ENCODE measurements around the gene LCN10.
A peak's percentile ranks its signal among the peaks of the same experiment; 100 is the strongest.

LCN10 gene

DNA sequence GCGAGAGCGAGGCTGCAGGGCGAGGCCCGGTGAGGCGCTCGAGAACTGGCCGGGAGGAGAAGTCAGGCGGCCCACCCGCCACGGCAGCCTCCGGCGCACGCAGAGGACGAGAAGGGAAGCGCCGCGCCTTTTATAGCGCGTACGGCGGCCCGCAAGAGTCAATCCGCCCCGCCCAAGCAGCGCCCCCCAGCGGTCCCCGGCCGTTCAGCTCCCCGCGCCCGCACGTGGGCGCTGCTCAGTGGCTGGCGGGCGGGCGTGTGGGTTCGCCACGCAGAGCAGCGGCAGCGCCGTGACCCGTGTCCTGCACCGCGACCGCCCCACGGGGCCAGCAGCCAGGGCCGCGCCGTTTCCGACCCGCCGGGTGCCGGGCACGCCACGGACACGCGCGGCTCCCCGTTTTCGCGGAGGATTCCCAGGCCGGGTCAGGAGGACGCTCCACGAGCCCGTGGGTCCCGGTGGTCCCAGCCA, 14.6 kb downstream of the LCN10 start:
- TF ChIP-seq, protein P1, sequence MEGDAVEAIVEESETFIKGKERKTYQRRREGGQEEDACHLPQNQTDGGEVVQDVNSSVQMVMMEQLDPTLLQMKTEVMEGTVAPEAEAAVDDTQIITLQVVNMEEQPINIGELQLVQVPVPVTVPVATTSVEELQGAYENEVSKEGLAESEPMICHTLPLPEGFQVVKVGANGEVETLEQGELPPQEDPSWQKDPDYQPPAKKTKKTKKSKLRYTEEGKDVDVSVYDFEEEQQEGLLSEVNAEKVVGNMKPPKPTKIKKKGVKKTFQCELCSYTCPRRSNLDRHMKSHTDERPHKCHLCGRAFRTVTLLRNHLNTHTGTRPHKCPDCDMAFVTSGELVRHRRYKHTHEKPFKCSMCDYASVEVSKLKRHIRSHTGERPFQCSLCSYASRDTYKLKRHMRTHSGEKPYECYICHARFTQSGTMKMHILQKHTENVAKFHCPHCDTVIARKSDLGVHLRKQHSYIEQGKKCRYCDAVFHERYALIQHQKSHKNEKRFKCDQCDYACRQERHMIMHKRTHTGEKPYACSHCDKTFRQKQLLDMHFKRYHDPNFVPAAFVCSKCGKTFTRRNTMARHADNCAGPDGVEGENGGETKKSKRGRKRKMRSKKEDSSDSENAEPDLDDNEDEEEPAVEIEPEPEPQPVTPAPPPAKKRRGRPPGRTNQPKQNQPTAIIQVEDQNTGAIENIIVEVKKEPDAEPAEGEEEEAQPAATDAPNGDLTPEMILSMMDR (IDR thresholded peaks at IDR 0.05; ENCODE audit: low read depth, low read length), result peak; percentile 83
- TF ChIP-seq EZH2phosphoT487 (IDR thresholded peaks at IDR 0.05; ENCODE audit: low read depth), result no peak
- Histone ChIP-seq H3K9me3 (ENCODE audit: insufficient read depth, low read length) (no peaks in the 10 kb centered on the region), H2AFZ (ENCODE audit: low read depth, low read length) (peak overlapping the region; percentile 27; the same call in 1 of the 2 replicates), H4K20me1 (ENCODE audit: insufficient read depth, low read length) (peaks cover 46% of the 10 kb centered on the region), H3K9ac (ENCODE audit: low read length) (peak overlapping the region; percentile 93), H3K27me3 (ENCODE audit: low read depth, low read length) (no peaks in the 10 kb centered on the region), H3K4me3 (ENCODE audit: low read length) (peak overlapping the region; percentile 96), H3K4me1 (ENCODE audit: low read length) (peaks cover 19% of the 10 kb centered on the region), H3K27ac (ENCODE audit: low read length) (peak overlapping the region; percentile 41), H3K4me2 (ENCODE audit: low read length) (peak overlapping the region; percentile 85), H3K79me2 (ENCODE audit: low read length) (peaks cover 55% of the 10 kb centered on the region), H3K36me3 (replicated peaks; ENCODE audit: low read depth, low read length) (peaks cover 32% of the 10 kb centered on the region)

DNA sequence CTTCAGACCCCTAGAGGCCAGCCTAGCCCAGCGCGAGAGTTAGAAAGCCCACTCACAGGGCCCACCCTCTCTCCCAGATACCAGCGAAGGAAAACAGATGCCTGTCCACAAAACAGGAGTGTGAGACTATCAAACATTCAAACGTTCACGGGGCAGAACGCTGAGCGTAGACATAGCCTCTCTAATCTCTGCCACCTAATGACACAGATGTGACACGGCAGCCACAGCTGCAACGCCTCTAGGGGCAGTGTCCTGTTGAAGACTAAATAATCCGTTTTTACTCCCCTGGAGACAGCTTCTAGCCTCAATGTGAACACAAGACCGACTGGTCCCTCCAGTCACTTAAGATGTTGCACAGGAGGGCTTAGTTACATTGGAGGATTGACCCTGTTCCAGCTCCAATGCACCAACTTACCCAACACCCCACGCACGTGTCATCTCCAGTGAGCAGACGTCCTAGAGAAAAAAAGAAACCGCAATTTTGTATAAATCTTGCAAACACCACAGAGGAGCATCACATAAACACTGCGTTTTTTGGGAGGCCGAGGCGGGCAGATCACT, 16.0 kb downstream of the LCN10 start:
- Histone ChIP-seq H4K20me1 (ENCODE audit: insufficient read depth, low read length) (peaks cover 58% of the 10 kb centered on the region), H3K9ac (ENCODE audit: low read length) (peak overlapping the region; percentile 93), H3K9me3 (ENCODE audit: insufficient read depth, low read length) (no peaks in the 10 kb centered on the region), H3K4me2 (ENCODE audit: low read length) (peak overlapping the region; percentile 75), H2AFZ (ENCODE audit: low read depth, low read length) (no peak overlapping the region), H3K4me3 (ENCODE audit: low read length) (peak overlapping the region; percentile 96), H3K27me3 (ENCODE audit: low read depth, low read length) (no peaks in the 10 kb centered on the region), H3K4me1 (ENCODE audit: low read length) (peaks cover 19% of the 10 kb centered on the region), H3K27ac (ENCODE audit: low read length) (0 out of 2 replicates have a peak overlapping the region, but pooled peaks have one; percentile 5), H3K36me3 (replicated peaks; ENCODE audit: low read depth, low read length) (peaks cover 37% of the 10 kb centered on the region), H3K79me2 (ENCODE audit: low read length) (peaks cover 55% of the 10 kb centered on the region)
- TF ChIP-seq EZH2phosphoT487 (IDR thresholded peaks at IDR 0.05; ENCODE audit: low read depth), result no peak
- TF ChIP-seq, protein P1 (IDR thresholded peaks at IDR 0.05; ENCODE audit: low read depth, low read length), result peak; percentile 51

DNA sequence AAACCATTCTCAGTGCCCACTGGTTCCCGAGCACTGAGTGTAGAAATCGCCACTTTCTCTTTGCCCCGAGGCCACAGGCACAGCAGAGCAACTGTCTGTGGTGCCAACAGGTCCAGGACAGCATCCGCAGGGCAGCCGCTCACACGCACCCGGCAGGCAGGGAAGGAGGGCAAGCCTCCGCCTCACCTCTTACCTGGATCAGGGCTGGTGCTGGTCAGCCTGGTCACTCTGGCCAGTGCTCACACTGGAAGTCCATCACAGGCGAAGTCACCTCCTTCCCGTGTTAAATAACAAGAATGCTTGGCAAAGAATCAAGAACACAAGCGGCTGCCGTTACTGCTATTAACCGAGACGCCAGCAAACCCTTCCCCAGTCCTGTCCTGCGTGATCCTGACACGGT, 16.6 kb downstream of the LCN10 start:
- Histone ChIP-seq H3K4me3 (ENCODE audit: low read length) (no peak overlapping the region; the same call in 1 of the 2 replicates), H3K9me3 (ENCODE audit: insufficient read depth, low read length) (no peaks in the 10 kb centered on the region)
- no peak for TF ChIP-seq EZH2phosphoT487 (IDR thresholded peaks at IDR 0.05; ENCODE audit: low read depth)

DNA sequence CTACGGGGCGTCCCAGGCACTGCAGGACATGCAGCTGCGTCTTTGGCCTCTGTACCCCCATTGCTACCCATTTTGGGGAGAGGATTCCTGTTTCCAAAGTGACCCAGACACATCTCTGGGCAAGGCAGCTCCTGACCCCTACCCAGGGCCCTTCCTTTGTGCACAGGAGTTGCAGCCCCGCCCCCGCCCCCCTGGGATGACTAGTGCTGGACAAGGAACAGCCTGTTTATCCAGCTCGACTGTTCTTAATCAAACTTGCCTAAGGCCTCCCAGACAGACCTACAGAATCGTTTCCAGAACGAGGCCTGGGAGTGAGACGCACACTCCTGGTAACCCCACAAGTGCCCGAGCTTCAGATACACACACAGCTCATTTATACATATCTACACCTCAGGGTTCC, 17.1 kb downstream of the LCN10 start:
- H3K27ac ChIP-seq (ENCODE audit: low read length), result no peak overlapping the region
- H3K4me3 ChIP-seq (ENCODE audit: low read length), result no peak overlapping the region

More for the DNA sequence above, 16.6 kb downstream of the LCN10 start:
- Histone ChIP-seq H3K4me2 (ENCODE audit: low read length) (peak overlapping the region; percentile 75), H4K20me1 (ENCODE audit: insufficient read depth, low read length) (peaks cover 64% of the 10 kb centered on the region), H3K27me3 (ENCODE audit: low read depth, low read length) (no peaks in the 10 kb centered on the region), H3K4me1 (ENCODE audit: low read length) (peaks cover 19% of the 10 kb centered on the region), H3K79me2 (ENCODE audit: low read length) (peaks cover 55% of the 10 kb centered on the region), H2AFZ (ENCODE audit: low read depth, low read length) (no peak overlapping the region), H3K36me3 (replicated peaks; ENCODE audit: low read depth, low read length) (peaks cover 37% of the 10 kb centered on the region), H3K9ac (ENCODE audit: low read length) (no peak overlapping the region), H3K27ac (ENCODE audit: low read length) (no peak overlapping the region)

More for the DNA sequence above, 17.1 kb downstream of the LCN10 start:
- H2AFZ ChIP-seq (ENCODE audit: low read depth, low read length), result no peak overlapping the region
- no peaks in the 10 kb centered on the region for H3K9me3 ChIP-seq (ENCODE audit: insufficient read depth, low read length)
- peaks cover 19% of the 10 kb centered on the region for H3K4me1 ChIP-seq (ENCODE audit: low read length)
- TF ChIP-seq, protein P1 (IDR thresholded peaks at IDR 0.05; ENCODE audit: low read depth, low read length), result no peak
- no peak for TF ChIP-seq EZH2phosphoT487 (IDR thresholded peaks at IDR 0.05; ENCODE audit: low read depth)
- H3K4me2 ChIP-seq (ENCODE audit: low read length), result no peak overlapping the region
- H3K9ac ChIP-seq (ENCODE audit: low read length), result no peak overlapping the region
- peaks cover 37% of the 10 kb centered on the region for H3K36me3 ChIP-seq (replicated peaks; ENCODE audit: low read depth, low read length)
- H3K79me2 ChIP-seq (ENCODE audit: low read length), result peaks cover 51% of the 10 kb centered on the region
- no peaks in the 10 kb centered on the region for H3K27me3 ChIP-seq (ENCODE audit: low read depth, low read length)
- peaks cover 65% of the 10 kb centered on the region for H4K20me1 ChIP-seq (ENCODE audit: insufficient read depth, low read length)

All from OCI-LY3 (cell line).